Measurements from ENCODE around the gene MEGF10. TPM values are rescaled to one million over a fixed set of nuclear protein-coding genes. Genes with fewer than 3 reads are reported as not detected.

MEGF10 gene
- total and polyA plus RNA-seq, 2 experiments from 2014 or later: not detected

GRCh38 chr5:127399068-127399467, 108.5 kb downstream of the MEGF10 start:
- no peak overlapping the region for H2AFZ ChIP-seq
- no peaks in the 10 kb centered on the region for H3K79me2 ChIP-seq (ENCODE audit: insufficient read depth)
- H4K20me1 ChIP-seq (ENCODE audit: insufficient read depth): no peaks in the 10 kb centered on the region
- 0 to 3% methylated on average over 1 of the region's 1 CpG for WGBS, 2 experiments (ENCODE audit: low coverage in 1 of 2, low lambda C conversion rate in 2 of 2, missing lambda C conversion rate in 2 of 2)
- H3K4me3 ChIP-seq: no peak overlapping the region
- no peak overlapping the region for H3K4me2 ChIP-seq (ENCODE audit: unreplicated experiment)
- H3K9me2 ChIP-seq (ENCODE audit: insufficient read depth): no peaks in the 10 kb centered on the region
- no peaks in the 10 kb centered on the region for H3F3A ChIP-seq (ENCODE audit: insufficient read depth)
- no peak overlapping the region for H3K9ac ChIP-seq
- in situ Hi-C loops (cut with MboI): no loop called here
- peaks cover 33% of the 10 kb centered on the region for H3K27me3 ChIP-seq (replicated peaks; ENCODE audit: insufficient read depth)
- H3K4me1 ChIP-seq (ENCODE audit: insufficient read depth): no peaks in the 10 kb centered on the region
- no peaks in the 10 kb centered on the region for H3K9me3 ChIP-seq (ENCODE audit: low read depth)
- TF ChIP-seq EZH2phosphoT487 (IDR thresholded peaks at IDR 0.05; ENCODE audit: insufficient read depth, low read depth) (no peak), EZH2 (IDR thresholded peaks at IDR 0.05; ENCODE audit: insufficient read depth, poor library complexity, severe bottlenecking) (no peak)
- H3K27ac ChIP-seq: no peak overlapping the region
- H3K36me3 ChIP-seq (ENCODE audit: low read depth): no peaks in the 10 kb centered on the region
- DNase-seq: no peak

DNA sequence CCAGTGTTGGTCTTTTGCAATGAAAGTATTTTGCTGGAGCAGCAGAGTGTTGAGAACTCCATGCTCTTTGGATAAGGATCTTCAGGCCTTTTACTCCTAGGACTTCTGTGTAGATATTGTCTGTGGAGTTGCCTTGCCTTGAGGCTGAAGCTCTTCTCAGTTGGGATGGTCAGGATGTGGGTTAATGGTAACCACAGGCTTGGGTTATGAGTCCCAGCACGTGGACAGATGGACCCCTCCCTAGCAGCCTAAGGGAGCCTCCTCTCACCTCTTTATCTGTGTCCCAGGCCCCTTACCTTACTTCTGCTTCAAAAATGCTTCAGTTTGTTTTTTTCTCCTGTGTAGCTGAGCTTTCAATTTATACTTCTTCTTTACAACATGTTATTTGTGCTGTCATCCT, 109.9 kb downstream of the MEGF10 start:
- Histone ChIP-seq H3K9ac (no peak overlapping the region), H3K9me3 (ENCODE audit: low read depth) (no peaks in the 10 kb centered on the region), H4K20me1 (ENCODE audit: insufficient read depth) (no peaks in the 10 kb centered on the region), H3K9me2 (ENCODE audit: insufficient read depth) (no peaks in the 10 kb centered on the region), H3K4me2 (ENCODE audit: unreplicated experiment) (no peak overlapping the region), H3F3A (ENCODE audit: insufficient read depth) (no peaks in the 10 kb centered on the region), H3K4me1 (ENCODE audit: insufficient read depth) (no peaks in the 10 kb centered on the region), H3K36me3 (ENCODE audit: low read depth) (no peaks in the 10 kb centered on the region), H3K79me2 (ENCODE audit: insufficient read depth) (no peaks in the 10 kb centered on the region), H2AFZ (no peak overlapping the region), H3K27me3 (replicated peaks; ENCODE audit: insufficient read depth) (peaks cover 33% of the 10 kb centered on the region), H3K4me3 (no peak overlapping the region), H3K27ac (no peak overlapping the region)
- TF ChIP-seq EZH2phosphoT487 (IDR thresholded peaks at IDR 0.05; ENCODE audit: insufficient read depth, low read depth) (no peak), EZH2 (IDR thresholded peaks at IDR 0.05; ENCODE audit: insufficient read depth, poor library complexity, severe bottlenecking) (no peak)
- in situ Hi-C loops (cut with MboI): no loop called here
- no peak for DNase-seq
- 0% methylated on average over 1 of the region's 1 CpG for WGBS, 2 experiments (ENCODE audit: low coverage in 1 of 2, low lambda C conversion rate in 2 of 2, missing lambda C conversion rate in 2 of 2)

GRCh38 chr5:127400946-127401670, 110.5 kb downstream of the MEGF10 start:
- no peak overlapping the region for H2AFZ ChIP-seq
- TF ChIP-seq EZH2phosphoT487 (IDR thresholded peaks at IDR 0.05; ENCODE audit: insufficient read depth, low read depth) (no peak), EZH2 (IDR thresholded peaks at IDR 0.05; ENCODE audit: insufficient read depth, poor library complexity, severe bottlenecking) (no peak)
- H3K9me3 ChIP-seq (ENCODE audit: low read depth): no peaks in the 10 kb centered on the region
- H3K4me1 ChIP-seq (ENCODE audit: insufficient read depth): no peaks in the 10 kb centered on the region
- no peak for DNase-seq
- H3K27me3 ChIP-seq (replicated peaks; ENCODE audit: insufficient read depth): peaks cover 33% of the 10 kb centered on the region
- no peaks in the 10 kb centered on the region for H3K79me2 ChIP-seq (ENCODE audit: insufficient read depth)
- in situ Hi-C loops (cut with MboI): no loop called here
- H3K27ac ChIP-seq: no peak overlapping the region
- no peaks in the 10 kb centered on the region for H3K36me3 ChIP-seq (ENCODE audit: low read depth)
- 49 to 51% methylated on average over 5 of the region's 5 CpGs for WGBS, 2 experiments (ENCODE audit: low coverage in 1 of 2, low lambda C conversion rate in 2 of 2, missing lambda C conversion rate in 2 of 2)
- no peak overlapping the region for H3K4me2 ChIP-seq (ENCODE audit: unreplicated experiment)
- no peaks in the 10 kb centered on the region for H3F3A ChIP-seq (ENCODE audit: insufficient read depth)
- no peak overlapping the region for H3K4me3 ChIP-seq
- H3K9ac ChIP-seq: no peak overlapping the region
- no peaks in the 10 kb centered on the region for H3K9me2 ChIP-seq (ENCODE audit: insufficient read depth)
- no peaks in the 10 kb centered on the region for H4K20me1 ChIP-seq (ENCODE audit: insufficient read depth)

GRCh38 chr5:127402361-127402760, 111.8 kb downstream of the MEGF10 start:
- Histone ChIP-seq H3K4me1 (ENCODE audit: insufficient read depth) (no peaks in the 10 kb centered on the region), H2AFZ (no peak overlapping the region), H3K36me3 (ENCODE audit: low read depth) (no peaks in the 10 kb centered on the region), H3K9ac (no peak overlapping the region), H3F3A (ENCODE audit: insufficient read depth) (no peaks in the 10 kb centered on the region), H3K27ac (no peak overlapping the region), H3K4me2 (ENCODE audit: unreplicated experiment) (no peak overlapping the region), H3K79me2 (ENCODE audit: insufficient read depth) (no peaks in the 10 kb centered on the region), H3K27me3 (replicated peaks; ENCODE audit: insufficient read depth) (peaks cover 26% of the 10 kb centered on the region), H4K20me1 (ENCODE audit: insufficient read depth) (no peaks in the 10 kb centered on the region), H3K9me3 (ENCODE audit: low read depth) (no peaks in the 10 kb centered on the region), H3K4me3 (no peak overlapping the region), H3K9me2 (ENCODE audit: insufficient read depth) (no peaks in the 10 kb centered on the region)
- WGBS, 2 experiments (ENCODE audit: low coverage in 1 of 2, low lambda C conversion rate in 2 of 2, missing lambda C conversion rate in 2 of 2): 47 to 54% methylated on average over 5 of the region's 5 CpGs
- DNase-seq: no peak
- in situ Hi-C loops (cut with MboI): no loop called here
- TF ChIP-seq EZH2phosphoT487 (IDR thresholded peaks at IDR 0.05; ENCODE audit: insufficient read depth, low read depth) (no peak), EZH2 (IDR thresholded peaks at IDR 0.05; ENCODE audit: insufficient read depth, poor library complexity, severe bottlenecking) (no peak)

All from GM23248 (cell line).